COLO668 (cell line): ENCODE measurements around the gene KRTAP5-6.
"Not testable (repeated sequence)": the region's sequence is repeated elsewhere in the genome, so short reads cannot be mapped to it uniquely, and the experiment has no call there.

Experiments
- DNase-seq: peaks from one replicate; lab custom pipeline; 2025; ENCODE audit not compliant: unreplicated experiment; lab: John Stamatoyannopoulos, UW

Gene KRTAP5-6

DNA sequence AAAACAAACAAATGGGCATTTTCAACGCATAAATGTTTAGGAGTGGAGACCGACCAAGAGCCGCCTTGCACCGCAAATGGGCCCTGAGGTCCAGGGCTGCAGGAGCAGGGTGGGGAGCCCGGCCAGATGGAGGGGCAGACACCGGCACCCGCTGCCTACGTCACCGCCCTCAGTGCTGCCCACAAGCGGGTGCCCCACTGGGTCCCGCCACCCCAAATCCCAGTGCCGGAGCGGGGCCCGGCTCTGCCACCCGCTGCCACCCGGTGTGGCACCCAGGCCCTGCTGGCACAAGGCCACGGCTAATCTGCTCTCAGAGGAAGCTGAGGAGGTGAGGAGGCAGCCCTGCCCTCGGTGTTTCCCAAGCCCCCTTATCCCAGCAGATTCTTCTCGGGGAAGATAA is 13.8 kb upstream of the KRTAP5-6 start:
- DNase-seq = not testable (repeated sequence)

DNA sequence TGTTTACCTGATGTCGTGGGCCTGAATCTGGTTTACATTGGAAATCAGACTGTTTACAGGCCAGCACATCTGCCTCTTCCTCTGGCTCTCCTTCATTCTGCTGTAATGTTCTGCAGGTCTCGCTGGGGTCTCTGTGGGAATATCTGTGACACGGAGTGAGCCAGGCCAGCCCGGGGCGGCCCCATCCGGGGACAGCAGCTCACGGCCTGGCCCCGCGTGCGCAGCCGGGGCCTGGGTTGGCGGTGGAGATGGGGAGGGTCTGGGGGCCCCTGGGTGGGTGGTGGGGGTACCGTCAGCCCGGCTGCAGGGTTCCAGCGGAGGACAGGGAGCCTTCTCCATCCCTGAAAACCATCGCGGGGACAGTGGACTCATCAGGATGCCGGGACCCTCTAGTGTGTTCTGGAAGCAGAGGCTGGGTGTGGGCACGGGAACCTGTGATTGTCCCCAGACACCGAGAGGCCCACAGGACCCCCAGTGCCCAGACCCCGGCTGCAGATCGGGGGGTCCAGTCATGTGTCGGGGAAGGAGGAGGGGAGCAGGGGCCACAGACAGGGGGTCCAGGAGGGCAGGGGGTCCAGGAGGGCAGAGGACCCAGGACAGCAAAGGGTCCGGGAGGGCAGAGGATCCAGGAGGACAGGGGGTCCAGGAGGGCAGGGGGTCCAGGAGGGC is 13.0 kb upstream of the KRTAP5-6 start:
- DNase-seq = not testable (repeated sequence)

DNA sequence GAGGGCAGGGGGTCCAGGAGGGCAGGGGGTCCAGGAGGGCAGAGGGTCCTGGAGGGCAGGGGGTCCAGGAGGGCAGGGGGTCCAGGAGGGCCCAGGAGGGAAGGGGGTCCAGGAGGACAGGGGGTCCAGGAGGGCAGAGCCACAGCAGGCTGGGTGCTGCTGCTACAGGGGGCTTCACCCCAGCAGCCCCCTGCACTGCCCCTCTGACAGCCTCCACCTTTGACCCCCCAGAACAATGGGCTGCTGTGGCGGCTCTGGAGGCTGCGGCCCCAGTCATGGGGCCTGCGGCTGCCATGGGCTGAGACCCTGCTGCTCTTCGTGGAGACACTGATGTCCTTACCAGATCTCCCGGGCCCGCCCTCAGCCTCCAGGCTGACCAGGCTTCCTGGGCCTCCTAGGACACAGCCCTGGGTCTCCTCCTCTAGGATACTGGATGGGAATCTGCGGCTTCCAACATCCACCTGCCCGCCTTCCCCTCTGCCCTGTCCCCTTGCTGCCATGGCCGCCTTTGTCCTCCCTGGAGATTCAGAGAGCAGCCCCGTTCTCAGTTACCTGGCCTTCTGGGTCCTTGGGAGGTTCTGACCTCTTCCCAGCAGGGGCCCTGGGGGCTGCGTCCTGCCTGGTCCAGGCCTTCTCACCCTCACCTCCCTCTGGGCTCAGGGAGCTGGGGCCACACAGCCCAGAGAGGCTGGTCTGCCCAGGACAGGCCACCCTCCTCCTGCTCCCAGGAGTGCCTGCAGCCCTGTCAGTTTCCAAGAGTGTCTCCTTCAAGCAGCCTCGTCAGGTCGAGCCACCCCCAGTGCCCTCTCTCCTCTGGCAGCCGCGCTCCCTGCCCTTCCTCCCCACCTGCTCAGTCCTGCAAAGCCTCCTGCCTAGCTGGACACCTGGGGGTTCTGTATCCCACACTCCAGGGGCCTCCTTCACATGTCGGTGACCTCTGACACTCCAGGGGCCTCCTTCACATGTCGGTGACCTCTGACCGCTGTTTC is 11.8 kb upstream of the KRTAP5-6 start:
- not testable (repeated sequence) for DNase-seq

DNA sequence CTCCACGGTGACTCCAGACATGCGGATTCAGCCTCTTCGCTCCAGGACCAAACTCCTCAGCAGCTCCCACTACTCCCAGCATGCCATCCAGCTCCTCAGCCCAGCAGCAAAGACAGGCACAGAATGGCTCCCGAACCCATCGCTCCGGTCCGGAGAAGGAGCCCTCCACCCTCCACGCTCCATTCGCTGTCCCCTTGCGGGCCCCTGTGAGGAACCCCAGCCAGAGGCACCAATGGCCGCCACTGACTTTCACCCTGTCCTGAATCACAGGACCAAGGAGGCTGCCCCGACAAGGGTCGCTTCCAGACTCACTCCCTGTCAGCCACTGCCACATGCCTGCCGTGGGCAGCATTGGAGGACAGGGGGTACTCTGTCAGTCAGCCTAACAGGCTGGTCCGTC is 10.8 kb upstream of the KRTAP5-6 start:
- not testable (repeated sequence) for DNase-seq

DNA sequence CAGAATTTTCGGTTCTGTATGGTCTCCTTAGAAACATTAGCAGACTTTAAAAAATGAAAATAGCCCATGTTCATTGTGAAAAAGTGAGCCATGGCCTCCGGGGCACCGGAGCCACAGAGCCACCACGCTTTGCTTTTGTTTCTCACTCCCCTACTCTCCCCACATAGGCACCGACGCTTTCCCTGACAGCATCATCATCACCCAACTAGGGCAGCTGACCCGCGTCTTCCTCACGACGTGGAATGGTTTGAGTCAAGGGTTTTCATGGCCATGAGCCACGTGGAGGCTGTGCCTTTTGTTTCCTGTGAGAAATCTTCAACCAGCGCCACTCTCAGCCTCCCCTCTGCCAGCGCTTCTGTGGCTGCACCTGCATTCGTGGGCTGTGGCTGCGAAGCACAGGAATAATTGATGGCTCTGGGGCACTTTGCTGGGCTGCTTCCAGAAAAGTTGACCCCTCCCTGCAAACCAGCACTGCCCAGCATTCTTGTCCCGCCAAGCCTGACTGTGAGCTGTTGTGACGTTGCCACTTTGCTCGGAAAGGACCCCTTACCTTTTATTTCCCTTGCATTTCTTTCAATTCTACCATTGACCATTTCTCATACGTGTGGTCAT is 8.6 kb upstream of the KRTAP5-6 start:
- not testable (repeated sequence) for DNase-seq

DNA sequence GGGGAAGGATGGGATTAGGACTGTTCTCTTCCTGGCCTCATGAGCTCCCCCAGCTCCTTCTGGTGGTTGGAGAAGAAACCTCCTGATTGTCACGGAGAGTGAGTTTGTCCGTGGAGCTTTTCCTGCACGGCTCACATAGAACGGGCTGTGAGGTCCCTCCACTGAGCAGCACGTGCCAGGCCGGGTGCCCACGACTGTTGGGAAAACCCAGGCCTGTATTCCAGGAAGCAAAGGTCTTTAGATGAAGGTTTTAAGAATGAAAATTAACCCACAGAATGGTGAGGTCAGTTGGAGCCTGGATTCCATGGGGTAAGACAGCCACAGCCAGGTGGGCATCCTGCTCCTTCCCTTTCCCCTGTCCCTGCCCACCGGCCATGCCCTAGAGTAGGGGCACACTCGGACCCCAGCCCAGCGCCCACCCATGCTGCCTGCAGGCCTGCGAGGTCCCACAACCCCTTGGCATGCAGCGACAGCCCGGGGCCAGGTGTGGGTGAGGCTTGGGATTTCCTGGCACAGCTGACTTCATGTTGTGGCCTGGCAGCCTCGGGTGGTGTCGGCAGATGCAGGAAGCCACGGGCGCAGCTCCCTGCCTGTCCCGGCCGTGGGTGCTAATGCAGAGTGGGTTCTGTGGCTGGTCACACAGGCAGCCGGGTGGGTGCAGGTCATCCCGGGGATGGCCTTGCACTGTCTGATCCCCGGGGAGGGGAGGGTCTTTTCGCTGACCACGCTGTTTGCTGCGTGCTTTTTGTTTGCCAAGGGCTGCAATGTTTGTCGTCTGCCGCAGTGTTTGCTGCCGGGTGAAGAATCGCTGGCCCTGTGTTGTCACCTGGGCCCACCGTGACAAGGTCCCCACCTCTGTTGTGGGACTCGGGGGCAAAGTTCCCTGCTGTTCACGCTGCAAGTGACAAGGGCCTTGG is 7.5 kb upstream of the KRTAP5-6 start:
- not testable (repeated sequence) for DNase-seq

DNA sequence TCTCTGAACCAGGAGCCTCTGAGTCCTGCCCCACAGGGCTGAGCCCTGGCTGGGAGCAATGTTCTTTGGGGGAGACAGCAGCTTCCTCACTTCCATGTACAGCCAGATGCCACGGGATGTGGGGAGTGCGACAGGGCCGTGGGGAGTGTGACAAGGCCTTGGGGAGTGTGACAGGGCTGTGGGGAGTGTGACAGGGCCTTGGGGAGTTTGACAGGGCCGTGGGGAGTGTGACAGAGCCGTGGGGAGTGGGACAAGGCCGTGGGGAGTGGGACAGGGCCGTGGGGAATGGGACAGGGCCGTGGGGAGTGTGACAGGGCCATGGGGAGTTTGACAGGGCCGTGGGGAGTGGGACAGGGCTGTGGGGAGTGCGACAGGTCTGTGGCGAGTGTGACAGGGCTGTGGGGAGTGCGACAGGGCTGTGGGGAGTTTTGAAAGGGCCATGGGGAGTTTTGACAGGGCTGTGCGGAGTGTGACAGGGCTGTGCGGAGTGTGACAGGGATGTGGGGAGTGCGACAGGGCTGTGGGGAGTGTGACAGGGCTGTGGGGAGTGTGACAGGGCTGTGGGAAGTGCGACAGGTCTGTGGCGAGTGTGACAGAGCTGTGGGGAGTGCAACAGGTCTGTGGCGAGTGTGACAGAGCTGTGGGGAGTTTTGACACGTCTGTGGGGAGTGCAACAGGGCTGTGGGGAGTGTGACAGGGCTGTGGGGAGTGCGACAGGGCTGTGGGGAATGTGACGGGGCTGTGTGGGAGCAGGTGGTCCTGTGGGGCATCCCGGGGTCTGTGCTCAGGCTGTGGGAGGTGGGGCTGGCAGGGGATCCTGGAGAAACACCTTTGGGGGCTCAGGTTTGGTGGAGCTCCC is 6.6 kb upstream of the KRTAP5-6 start:
- DNase-seq = no peak

DNA sequence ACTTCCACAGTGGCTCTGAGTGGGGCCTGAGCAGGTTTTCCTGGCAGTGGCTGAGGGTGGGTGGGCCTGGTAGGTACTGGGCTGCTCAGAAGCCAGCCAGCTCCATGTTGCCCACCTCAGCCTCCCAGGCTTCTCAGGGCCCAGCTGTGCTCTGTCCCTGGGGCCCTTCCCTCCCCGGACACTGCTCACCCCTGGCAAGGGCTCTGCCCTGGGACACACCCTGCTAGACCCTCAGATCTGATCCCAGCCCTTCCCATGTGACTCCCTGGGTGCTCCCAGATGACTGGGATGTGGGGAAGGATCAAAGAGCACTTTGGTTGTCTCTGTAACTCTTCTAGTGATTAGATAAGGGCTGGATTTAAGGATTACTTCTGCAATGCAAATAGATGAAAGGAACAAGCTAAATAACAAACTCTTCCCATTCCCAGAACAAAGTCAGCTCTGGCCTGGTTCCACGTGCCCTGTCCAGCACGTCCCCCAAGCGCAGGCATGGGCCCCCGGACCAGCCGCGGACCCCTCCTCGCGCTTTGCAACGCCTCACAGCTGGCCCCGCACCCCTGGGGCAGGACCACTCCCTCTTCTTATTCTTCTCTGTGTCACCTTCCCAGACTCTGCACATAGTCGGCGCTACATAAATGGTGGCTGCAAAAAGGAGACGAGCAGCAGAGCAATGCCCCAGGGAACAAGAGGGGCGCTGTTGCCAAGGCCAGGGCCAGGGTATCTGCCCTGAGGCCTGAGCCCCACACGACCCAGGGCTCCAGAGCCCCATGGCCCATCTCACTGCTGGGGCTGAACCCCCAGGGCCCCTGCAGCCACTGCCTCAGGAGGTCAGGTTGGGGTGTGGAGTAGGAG is 5.7 kb upstream of the KRTAP5-6 start:
- no peak for DNase-seq

DNA sequence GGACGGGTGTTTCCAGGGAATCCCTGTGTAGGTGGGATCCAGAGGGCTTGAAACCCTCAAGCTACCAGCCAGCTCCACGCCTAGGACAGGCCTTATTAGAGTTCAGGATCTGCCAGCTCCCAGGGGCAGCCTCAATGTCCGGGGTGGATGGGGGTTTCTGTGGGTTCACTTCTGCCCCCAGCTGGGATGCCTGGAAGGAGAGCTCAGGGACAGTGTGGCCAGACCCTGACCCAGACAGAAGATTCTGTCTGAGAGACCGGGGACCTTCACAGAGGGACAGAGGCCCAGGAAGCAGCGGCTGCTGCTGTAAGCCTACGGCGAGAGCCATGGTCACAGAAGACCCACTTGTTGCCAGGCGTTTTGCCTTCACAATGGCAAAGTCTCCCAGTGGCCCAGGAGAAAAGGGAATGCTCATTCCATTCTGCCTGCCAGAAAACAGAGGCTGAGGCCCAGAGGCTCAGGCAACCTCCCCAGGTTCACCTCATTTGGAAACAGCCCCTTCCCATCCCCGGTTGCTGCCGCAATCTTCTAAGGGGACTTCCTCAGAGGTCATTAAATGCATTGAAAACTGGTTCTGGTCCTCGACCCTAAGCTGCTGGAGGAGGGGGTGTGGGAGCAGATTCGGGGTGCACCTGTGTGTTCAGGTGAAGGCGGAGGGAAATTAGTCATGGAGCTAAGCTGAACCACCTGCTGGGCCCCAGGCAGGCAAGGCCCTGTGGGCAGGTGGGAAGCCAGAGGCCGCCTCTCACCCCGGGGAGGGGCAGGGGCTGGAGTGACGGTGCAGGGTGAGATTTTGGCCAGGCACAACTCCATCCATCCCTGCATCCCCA is 4.9 kb upstream of the KRTAP5-6 start:
- DNase-seq = no peak

DNA sequence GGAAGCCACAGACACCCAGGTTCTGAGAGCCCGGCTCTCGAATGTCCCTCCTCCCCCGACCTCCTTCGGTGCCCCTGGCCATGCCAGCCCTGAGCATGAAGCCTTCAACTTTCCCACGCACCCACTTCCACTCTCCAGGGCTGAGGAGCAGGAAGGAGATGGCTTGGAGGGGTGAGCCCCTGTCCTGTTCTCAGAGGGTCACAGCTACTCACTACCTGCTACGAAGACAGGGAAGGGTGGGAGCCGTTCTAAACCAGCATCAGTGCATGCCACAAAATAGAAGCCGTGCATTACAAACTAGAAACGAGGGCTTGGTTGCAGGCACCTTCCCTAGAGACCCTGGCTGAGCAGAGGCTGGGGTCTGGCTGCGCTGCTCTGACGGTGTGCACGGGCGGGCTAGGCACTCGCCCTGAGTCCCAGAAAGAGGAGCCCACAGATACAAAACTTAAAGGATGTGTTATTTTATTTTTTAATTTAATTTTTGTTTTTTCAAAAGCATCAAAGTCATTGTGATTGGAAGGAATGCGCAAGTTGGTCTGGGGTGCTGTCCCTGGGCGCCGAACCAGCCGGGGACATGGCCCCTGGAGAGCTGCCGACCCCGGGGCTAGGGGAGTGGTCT is 4.2 kb upstream of the KRTAP5-6 start:
- no peak for DNase-seq

DNA sequence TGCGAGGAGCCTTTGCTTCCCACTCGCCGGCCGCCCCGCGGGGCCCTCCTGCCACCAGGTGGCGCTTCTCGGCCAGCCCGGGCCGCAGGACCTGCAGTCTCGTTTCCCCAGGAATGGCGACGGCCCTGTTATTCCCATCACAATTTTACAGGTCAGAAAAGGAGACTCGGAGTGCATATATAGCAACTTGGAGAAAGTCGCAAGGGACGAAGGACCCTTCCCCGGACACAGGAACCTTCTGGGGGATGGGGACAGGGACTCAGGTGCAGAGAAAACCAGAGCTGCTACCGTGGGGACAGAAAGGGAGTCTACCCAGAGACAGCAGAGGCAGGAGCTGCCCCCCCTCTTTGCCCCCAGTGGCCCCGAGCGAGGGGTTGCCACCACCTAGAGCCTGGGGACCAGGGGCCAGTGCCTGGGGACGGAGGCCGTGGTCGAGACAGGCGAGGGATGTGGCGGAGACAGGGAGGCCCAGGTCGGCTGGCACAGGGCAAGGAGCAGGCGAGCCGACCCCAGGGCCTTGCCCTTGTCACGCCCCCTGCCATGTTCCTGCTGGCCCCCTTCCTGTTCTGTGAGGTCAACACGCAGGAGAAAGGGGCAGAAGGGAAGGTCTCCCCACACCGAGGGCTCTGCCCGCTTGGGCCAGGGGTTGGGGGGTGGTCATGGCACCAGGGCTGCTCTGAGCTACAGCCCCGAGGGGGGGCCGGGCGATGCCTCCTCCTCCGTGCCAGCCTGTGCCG is 3.5 kb upstream of the KRTAP5-6 start:
- DNase-seq = peak; percentile 34

DNA sequence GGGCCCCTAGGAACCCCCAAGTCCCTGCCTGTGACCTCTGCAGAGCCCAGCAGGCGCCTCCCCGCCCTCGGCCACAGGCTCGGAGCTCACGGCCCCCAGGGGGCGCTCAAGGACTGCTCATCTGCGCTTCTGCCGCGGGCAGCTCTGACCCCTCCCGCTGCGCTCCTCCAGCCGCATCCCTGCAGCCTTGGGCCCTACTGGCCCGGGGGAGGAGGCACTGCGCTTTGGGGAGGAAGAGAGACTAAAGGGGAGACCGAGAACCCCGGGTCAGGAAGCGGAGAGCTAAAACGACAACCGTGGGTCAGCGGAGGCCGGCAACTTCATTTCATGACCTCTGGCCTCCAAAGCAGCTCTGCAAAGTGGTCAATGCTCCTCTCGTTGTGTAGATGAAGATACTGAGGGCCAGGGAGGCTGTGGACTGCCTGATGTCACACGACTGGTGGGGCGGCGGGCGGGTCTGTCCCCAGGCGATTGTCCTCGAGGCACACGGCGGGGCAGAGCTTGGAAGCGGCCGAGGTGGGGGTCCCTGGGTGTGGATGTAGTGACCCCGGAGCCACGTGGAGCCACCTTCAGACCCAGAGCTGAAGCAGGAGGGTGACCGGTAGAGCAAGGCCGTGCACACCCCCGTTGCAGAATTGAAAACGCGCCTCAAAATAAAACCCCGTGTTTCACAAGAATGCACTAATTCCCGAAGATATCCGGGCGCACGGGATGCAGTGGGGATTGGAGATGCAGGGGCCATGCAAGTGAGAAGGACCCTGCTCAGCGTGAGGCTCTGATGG is 2.7 kb upstream of the KRTAP5-6 start:
- peak; percentile 62 for DNase-seq

DNA sequence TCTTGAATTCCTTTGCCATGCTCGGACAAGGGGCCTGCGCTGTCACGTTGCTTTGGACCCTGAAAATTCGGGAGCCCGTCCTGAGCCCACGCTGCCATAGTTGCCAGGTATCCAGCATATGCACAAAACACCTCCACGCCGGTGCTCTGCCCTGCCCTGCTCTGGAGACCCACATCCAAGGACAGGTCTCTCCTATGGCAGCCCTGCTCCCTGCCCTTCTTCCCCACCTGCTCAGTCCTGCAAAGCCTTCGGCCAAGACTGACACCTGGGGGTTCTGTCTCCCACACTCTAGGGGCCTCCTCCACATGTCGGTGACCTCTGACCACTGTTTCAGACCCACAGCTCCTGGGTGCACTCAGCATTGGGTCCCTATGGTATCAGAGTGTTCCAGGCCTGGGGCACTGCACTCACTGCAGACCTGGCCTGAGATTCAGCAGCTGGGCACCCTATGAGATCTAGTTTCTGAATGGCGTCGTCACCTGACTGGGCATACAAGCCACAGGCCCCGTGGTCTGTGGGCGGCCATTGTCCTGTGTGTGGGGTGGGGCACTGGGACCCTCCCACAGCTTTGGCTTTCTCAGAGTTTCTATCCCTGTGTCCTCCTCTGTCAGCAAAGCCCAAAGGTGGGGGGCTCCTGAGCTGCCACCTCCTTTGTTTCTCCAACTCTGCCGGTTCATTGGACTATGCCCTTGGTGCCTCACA is 2.0 kb upstream of the KRTAP5-6 start:
- no peak for DNase-seq

DNA sequence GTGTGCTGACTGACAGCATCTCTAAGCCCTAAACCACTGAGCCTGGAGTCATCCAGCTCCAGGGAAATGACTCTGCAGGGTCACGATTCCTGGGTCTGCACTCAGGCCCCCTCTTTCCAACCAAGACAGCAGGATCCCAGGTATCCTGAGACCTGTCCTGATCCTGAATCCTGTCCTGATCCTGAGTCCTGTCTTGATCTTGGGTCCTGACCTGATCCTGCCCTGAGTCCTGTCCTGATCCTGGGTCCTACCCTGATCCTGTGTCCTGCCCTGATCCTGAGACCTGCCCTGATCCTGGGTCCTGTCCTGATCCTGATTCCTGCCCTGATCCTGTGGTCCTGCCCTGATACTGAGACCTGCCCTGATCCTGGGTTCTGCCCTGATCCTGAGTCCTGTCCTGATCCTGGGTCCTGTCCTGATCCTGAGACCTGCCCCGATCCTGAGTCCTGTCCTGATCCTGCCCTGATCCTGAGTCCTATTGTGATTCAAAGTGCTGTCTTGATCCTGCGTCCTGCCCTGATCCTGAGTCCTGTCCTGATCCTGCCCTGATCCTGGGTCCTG is 1.4 kb upstream of the KRTAP5-6 start:
- no peak for DNase-seq

DNA sequence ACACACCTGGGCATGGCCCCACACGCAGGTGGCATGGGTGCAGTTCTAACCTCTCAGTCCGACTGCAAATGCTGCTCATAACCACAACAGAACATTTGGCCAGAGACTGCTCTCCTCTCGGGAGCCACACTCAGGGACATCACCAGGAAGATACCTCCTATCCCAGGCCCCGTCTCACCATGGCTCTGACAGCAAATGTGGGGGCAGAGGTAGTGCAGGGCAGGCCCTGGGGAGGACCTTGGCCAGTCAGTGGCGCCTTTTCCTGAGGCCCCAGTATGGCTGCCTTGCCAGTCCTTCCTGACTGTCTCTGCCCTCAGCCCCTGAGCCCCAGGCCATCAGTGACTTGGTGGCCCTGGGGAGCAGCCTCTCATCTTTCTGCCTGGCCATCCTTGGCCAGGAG is 2.8 kb downstream of the KRTAP5-6 start:
- no peak for DNase-seq
